Ectodermal cell (in vitro differentiated cells): ENCODE results near the gene LASP1NB.
"Not testable (repeated sequence)": the region's sequence is repeated elsewhere in the genome, so short reads cannot be mapped to it uniquely, and the experiment has no call there.

Experiments
- H3K27ac ChIP-seq: 2 replicates; pipeline ENCODE4 v1.7.0; 2013; ENCODE audit warnings: mild to moderate bottlenecking, low read depth, low read length; ENCODE audit not compliant: insufficient read depth, poor library complexity, severe bottlenecking
- H3K27me3 ChIP-seq: 2 replicates; pipeline ENCODE4 v1.7.0; 2013; ENCODE audit warnings: mild to moderate bottlenecking, low read length; ENCODE audit not compliant: insufficient read depth, control insufficient read depth, poor library complexity, severe bottlenecking
- H3K36me3 ChIP-seq: one replicate; pipeline ENCODE4 v1.7.0; 2013; ENCODE audit warnings: low read length; ENCODE audit not compliant: control insufficient read depth, insufficient read depth
- H3K4me1 ChIP-seq: one replicate; pipeline ENCODE4 v1.7.0; 2013; ENCODE audit warnings: low read length; ENCODE audit not compliant: control insufficient read depth, insufficient read depth
- H3K4me3 ChIP-seq: 2 replicates; pipeline ENCODE4 v1.7.0; 2013; ENCODE audit warnings: low read depth, low read length, control low read depth; ENCODE audit not compliant: insufficient read depth
- H3K9me3 ChIP-seq: 2 replicates; pipeline ENCODE4 v1.7.0; 2013; ENCODE audit warnings: mild to moderate bottlenecking, low read length, moderate library complexity; ENCODE audit not compliant: control insufficient read depth
- WGBS, 2 experiments: methylation state at CpG; one replicate each; pipeline ENCODE4 v1.1.7; 2013; ENCODE audit warnings: missing lambda C conversion rate in 2 of 2; 5-methylcytosine and 5-hydroxymethylcytosine counted together

LASP1NB gene

GRCh38 chr17:38958756-38959155 lies 33.3 kb downstream of the LASP1NB start:
- Histone ChIP-seq H3K36me3 (no peaks in the 10 kb centered on the region), H3K27me3 (no peaks in the 10 kb centered on the region), H3K9me3 (no peaks in the 10 kb centered on the region), H3K27ac (no peak overlapping the region), H3K4me3 (no peak overlapping the region), H3K4me1 (no peaks in the 10 kb centered on the region)

- H3K4me3 ChIP-seq = no peak overlapping the region
- no peaks in the 10 kb centered on the region for H3K36me3 ChIP-seq
- H3K27ac ChIP-seq = no peak overlapping the region
- H3K4me1 ChIP-seq = no peaks in the 10 kb centered on the region
- H3K27me3 ChIP-seq = no peaks in the 10 kb centered on the region
- H3K9me3 ChIP-seq = no peaks in the 10 kb centered on the region
- 89 to 90% methylated on average over 3 of the region's 3 CpGs for WGBS, 2 experiments
Measured at GRCh38 chr17:38959508-38959907, 34.1 kb downstream of the LASP1NB start.

- Histone ChIP-seq H3K4me1 (no peaks in the 10 kb centered on the region), H3K36me3 (no peaks in the 10 kb centered on the region), H3K4me3 (no peak overlapping the region), H3K9me3 (no peaks in the 10 kb centered on the region), H3K27ac (no peak overlapping the region), H3K27me3 (no peaks in the 10 kb centered on the region)
- 89 to 96% methylated on average over 4 to 5 of the region's 5 CpGs for WGBS, 2 experiments
Measured at GRCh38 chr17:38960402-38960801, 35.0 kb downstream of the LASP1NB start.

- no peaks in the 10 kb centered on the region for H3K9me3 ChIP-seq
- no peaks in the 10 kb centered on the region for H3K27me3 ChIP-seq
- H3K4me3 ChIP-seq = no peak overlapping the region
- no peak overlapping the region for H3K27ac ChIP-seq
- 93 to 100% methylated on average over 3 of the region's 4 CpGs for WGBS, 2 experiments
- H3K36me3 ChIP-seq = no peaks in the 10 kb centered on the region
- no peaks in the 10 kb centered on the region for H3K4me1 ChIP-seq
Measured at GRCh38 chr17:38961413-38961812, 36.0 kb downstream of the LASP1NB start.

GRCh38 chr17:38967290-38967738 lies 41.9 kb downstream of the LASP1NB start, which contains the start of gene FBXO47:
Gene FBXO47 (minus strand): TSS chr17:38967403. CDS start chr17:38963025, 4,378 bp downstream.
- Histone ChIP-seq H3K4me3 (no peak within 1 kb of the TSS), H3K4me1 (no peaks in the 10 kb centered on the region), H3K9me3 (no peaks in the 10 kb centered on the region), H3K27me3 (no peaks in the 10 kb centered on the region), H3K36me3 (no peaks in the 10 kb centered on the region), H3K27ac (no peak within 1 kb of the TSS)
- 67 to 79% methylated on average over 21 of the region's 21 CpGs for WGBS, 2 experiments

GRCh38 chr17:38969281-38969680 lies 43.9 kb downstream of the LASP1NB start:
- Histone ChIP-seq H3K9me3 (no peaks in the 10 kb centered on the region), H3K4me1 (no peaks in the 10 kb centered on the region), H3K27ac (no peak overlapping the region), H3K36me3 (no peaks in the 10 kb centered on the region), H3K4me3 (no peak overlapping the region), H3K27me3 (no peaks in the 10 kb centered on the region)
- 94 to 95% methylated on average over 4 of the region's 4 CpGs for WGBS, 2 experiments

GRCh38 chr17:38970128-38970527 lies 44.7 kb downstream of the LASP1NB start:
- Histone ChIP-seq H3K27ac (no peak overlapping the region), H3K4me1 (no peaks in the 10 kb centered on the region), H3K9me3 (no peaks in the 10 kb centered on the region), H3K36me3 (no peaks in the 10 kb centered on the region), H3K4me3 (no peak overlapping the region), H3K27me3 (no peaks in the 10 kb centered on the region)
- WGBS, 2 experiments = 85 to 88% methylated on average over 4 of the region's 4 CpGs

- H3K9me3 ChIP-seq = no peaks in the 10 kb centered on the region
- WGBS, 2 experiments = 84 to 86% methylated on average over 5 of the region's 5 CpGs
- no peaks in the 10 kb centered on the region for H3K36me3 ChIP-seq
- no peak overlapping the region for H3K27ac ChIP-seq
- no peak overlapping the region for H3K4me3 ChIP-seq
- no peaks in the 10 kb centered on the region for H3K4me1 ChIP-seq
- H3K27me3 ChIP-seq = no peaks in the 10 kb centered on the region
Measured at GRCh38 chr17:38970804-38971203, 45.4 kb downstream of the LASP1NB start.

GRCh38 chr17:38976187-38976551 lies 50.8 kb downstream of the LASP1NB start:
- H3K4me1 ChIP-seq, H3K4me3 ChIP-seq, H3K27me3 ChIP-seq, H3K27ac ChIP-seq, H3K36me3 ChIP-seq, H3K9me3 ChIP-seq: not testable (repeated sequence)
- 93 to 96% methylated on average over 6 of the region's 6 CpGs for WGBS, 2 experiments

GRCh38 chr17:38978180-38978579 lies 52.8 kb downstream of the LASP1NB start:
- H3K4me1 ChIP-seq = no peaks in the 10 kb centered on the region
- 93% methylated on average over 4 of the region's 4 CpGs for WGBS, 2 experiments
- H3K9me3 ChIP-seq = no peaks in the 10 kb centered on the region
- H3K27ac ChIP-seq = no peak overlapping the region
- H3K36me3 ChIP-seq = no peaks in the 10 kb centered on the region
- no peaks in the 10 kb centered on the region for H3K27me3 ChIP-seq
- H3K4me3 ChIP-seq = no peak overlapping the region
